ENCODE measurements around the gene ZBTB17. TPM values are rescaled to one million over a fixed set of nuclear protein-coding genes. Genes with fewer than 3 reads are reported as not detected.

The ZBTB17 gene
- total and polyA plus RNA-seq, 9 of the 15 experiments (the other 6 are each of a cell fraction or from before 2014, with no cell fraction given), result 1.1 to 53.4 (median 29.6) TPM

DNA sequence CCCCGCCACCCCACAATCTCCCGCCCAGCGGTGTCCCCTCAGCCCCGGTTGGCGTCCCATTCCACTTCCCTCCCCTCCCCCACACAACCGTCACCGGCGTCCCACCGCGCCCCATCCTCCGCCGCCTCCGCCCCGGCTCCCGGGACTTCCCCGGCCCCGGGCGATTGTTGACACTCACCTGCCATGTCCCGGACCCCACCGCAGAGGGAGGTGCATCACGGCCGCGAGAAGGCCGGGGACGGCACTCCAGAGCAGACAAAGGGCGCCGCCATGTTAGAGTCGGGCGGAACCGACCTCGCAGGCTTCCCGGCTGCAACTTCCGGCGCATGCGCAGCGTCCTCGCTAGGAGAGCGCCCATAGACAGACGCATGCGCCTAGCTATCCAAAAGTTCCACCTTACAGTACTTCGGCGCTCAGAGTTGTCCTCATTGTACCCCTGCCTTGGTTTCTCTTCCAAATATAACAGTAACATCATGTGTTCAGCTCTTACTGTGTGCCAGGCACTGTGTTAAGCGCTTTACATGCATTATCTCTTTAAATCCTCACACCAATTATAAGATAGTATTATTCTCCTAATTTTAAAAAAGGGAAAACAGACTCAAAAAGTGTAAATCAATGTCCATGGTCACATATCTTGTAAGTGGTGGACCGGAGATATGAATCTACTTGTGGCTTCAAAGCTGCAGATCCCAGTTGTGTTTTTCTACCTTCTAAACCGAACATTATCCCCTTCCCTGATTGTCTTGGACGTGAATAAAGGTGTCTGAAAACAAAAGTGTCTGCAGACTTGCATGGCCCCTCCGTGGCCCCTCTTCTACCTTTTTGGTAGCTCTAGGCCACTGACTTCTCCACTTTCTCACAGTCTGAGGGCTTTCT, at the start of gene ZBTB17 (continued):
- TF ChIP-seq, protein P1, sequence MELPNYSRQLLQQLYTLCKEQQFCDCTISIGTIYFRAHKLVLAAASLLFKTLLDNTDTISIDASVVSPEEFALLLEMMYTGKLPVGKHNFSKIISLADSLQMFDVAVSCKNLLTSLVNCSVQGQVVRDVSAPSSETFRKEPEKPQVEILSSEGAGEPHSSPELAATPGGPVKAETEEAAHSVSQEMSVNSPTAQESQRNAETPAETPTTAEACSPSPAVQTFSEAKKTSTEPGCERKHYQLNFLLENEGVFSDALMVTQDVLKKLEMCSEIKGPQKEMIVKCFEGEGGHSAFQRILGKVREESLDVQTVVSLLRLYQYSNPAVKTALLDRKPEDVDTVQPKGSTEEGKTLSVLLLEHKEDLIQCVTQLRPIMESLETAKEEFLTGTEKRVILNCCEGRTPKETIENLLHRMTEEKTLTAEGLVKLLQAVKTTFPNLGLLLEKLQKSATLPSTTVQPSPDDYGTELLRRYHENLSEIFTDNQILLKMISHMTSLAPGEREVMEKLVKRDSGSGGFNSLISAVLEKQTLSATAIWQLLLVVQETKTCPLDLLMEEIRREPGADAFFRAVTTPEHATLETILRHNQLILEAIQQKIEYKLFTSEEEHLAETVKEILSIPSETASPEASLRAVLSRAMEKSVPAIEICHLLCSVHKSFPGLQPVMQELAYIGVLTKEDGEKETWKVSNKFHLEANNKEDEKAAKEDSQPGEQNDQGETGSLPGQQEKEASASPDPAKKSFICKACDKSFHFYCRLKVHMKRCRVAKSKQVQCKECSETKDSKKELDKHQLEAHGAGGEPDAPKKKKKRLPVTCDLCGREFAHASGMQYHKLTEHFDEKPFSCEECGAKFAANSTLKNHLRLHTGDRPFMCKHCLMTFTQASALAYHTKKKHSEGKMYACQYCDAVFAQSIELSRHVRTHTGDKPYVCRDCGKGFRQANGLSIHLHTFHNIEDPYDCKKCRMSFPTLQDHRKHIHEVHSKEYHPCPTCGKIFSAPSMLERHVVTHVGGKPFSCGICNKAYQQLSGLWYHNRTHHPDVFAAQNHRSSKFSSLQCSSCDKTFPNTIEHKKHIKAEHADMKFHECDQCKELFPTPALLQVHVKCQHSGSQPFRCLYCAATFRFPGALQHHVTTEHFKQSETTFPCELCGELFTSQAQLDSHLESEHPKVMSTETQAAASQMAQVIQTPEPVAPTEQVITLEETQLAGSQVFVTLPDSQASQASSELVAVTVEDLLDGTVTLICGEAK (IDR thresholded peaks at IDR 0.05), result peak; percentile 92
- TF ChIP-seq, protein P1 (CRISPR knock-in tag; IDR thresholded peaks at IDR 0.05), result no peak
- TF ChIP-seq ZBTB2 (IDR thresholded peaks at IDR 0.05) (peak; percentile 99), ZBTB1 (CRISPR knock-in tag; IDR thresholded peaks at IDR 0.05; ENCODE audit: borderline replicate concordance, low read depth) (no peak), SETDB1 (IDR thresholded peaks at IDR 0.05; ENCODE audit: low read length) (no peak), NFE2 (IDR thresholded peaks at IDR 0.05; ENCODE audit: low read depth) (no peak), ZNF764 (CRISPR knock-in tag; IDR thresholded peaks at IDR 0.05; ENCODE audit: low read depth) (0 out of 2 replicates have a peak, but pooled peaks have one; percentile 34), ZNF217 (CRISPR knock-in tag; IDR thresholded peaks at IDR 0.05) (no peak), ZNF668 (CRISPR knock-in tag; IDR thresholded peaks at IDR 0.05) (no peak), ZNF644 (tag; IDR thresholded peaks at IDR 0.05; ENCODE audit: low read depth) (no peak; the same call in 1 of the 2 replicates), ZNF449 (CRISPR knock-in tag; IDR thresholded peaks at IDR 0.05) (no peak)
- TF ChIP-seq, protein P2, sequence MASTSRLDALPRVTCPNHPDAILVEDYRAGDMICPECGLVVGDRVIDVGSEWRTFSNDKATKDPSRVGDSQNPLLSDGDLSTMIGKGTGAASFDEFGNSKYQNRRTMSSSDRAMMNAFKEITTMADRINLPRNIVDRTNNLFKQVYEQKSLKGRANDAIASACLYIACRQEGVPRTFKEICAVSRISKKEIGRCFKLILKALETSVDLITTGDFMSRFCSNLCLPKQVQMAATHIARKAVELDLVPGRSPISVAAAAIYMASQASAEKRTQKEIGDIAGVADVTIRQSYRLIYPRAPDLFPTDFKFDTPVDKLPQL (IDR thresholded peaks at IDR 0.05; ENCODE audit: extremely low read depth, insufficient read length), result no peak

Data from K562 (cell line).